HEK293 (cell line): ENCODE measurements around the gene MYZAP.

Experiments used
- HOXA7 ChIP-seq: sonication (generic); formaldehyde crosslinking; IDR thresholded peaks from 2 replicates; pipeline ENCODE4 v1.8.1; 2022; ENCODE audit warnings: missing genetic modification reagents, borderline replicate concordance
- KLF16 ChIP-seq: fragments of 450-650 bp; formaldehyde crosslinking; IDR thresholded peaks from 2 replicates; pipeline ENCODE4 v1.5.1; 2017; ENCODE audit warnings: missing biosample characterization, missing genetic modification characterization
- MYNN ChIP-seq: fragments of 450-650 bp; formaldehyde crosslinking; IDR thresholded peaks from 2 replicates; pipeline ENCODE4 v1.5.1; 2016; ENCODE audit warnings: missing biosample characterization, missing genetic modification characterization, borderline replicate concordance
- ZNF114 ChIP-seq: fragments of 450-650 bp; formaldehyde crosslinking; IDR thresholded peaks from 2 replicates; pipeline ENCODE4 v1.5.0; 2017; ENCODE audit warnings: missing biosample characterization, missing genetic modification characterization
- ZNF175 ChIP-seq: fragments of 450-650 bp; formaldehyde crosslinking; IDR thresholded peaks from 2 replicates; pipeline ENCODE4 v1.5.1; 2016; ENCODE audit warnings: missing biosample characterization, missing genetic modification characterization
- ZNF184 ChIP-seq: fragments of 450-650 bp; IDR thresholded peaks from 2 replicates; pipeline ENCODE4 v1.5.1; 2018; ENCODE audit warnings: missing biosample characterization, mild to moderate bottlenecking, missing genetic modification characterization
- ZNF280D ChIP-seq: fragments of 450-650 bp; formaldehyde crosslinking; IDR thresholded peaks from 2 replicates; pipeline ENCODE4 v1.5.1; 2016; ENCODE audit warnings: missing biosample characterization, missing genetic modification characterization
- ZNF366 ChIP-seq: fragments of 450-650 bp; formaldehyde crosslinking; conservative IDR thresholded peaks from 2 replicates; pipeline ENCODE4 v1.5.1; 2016; ENCODE audit warnings: missing biosample characterization, missing genetic modification characterization
- ZNF416 ChIP-seq: fragments of 450-650 bp; formaldehyde crosslinking; IDR thresholded peaks from 2 replicates; pipeline ENCODE4 v1.5.1; 2016; ENCODE audit warnings: missing biosample characterization, missing genetic modification characterization
- TF ChIP-seq, protein P1 (sequence below): fragments of 450-650 bp; formaldehyde crosslinking; IDR thresholded peaks from 2 replicates; pipeline ENCODE4 v1.5.1; 2016; ENCODE audit warnings: missing biosample characterization, missing genetic modification characterization
- TF ChIP-seq, protein P2 (sequence below): fragments of 450-650 bp; formaldehyde crosslinking; IDR thresholded peaks from 2 replicates; pipeline ENCODE4 v1.5.1; 2017; ENCODE audit warnings: missing biosample characterization, mild to moderate bottlenecking, missing genetic modification characterization, moderate library complexity
- TF ChIP-seq, protein P3 (sequence below): fragments of 450-650 bp; formaldehyde crosslinking; IDR thresholded peaks from 2 replicates; pipeline ENCODE4 v1.5.1; 2016; ENCODE audit warnings: missing biosample characterization, missing genetic modification characterization

- TF ChIP-seq, protein P1, sequence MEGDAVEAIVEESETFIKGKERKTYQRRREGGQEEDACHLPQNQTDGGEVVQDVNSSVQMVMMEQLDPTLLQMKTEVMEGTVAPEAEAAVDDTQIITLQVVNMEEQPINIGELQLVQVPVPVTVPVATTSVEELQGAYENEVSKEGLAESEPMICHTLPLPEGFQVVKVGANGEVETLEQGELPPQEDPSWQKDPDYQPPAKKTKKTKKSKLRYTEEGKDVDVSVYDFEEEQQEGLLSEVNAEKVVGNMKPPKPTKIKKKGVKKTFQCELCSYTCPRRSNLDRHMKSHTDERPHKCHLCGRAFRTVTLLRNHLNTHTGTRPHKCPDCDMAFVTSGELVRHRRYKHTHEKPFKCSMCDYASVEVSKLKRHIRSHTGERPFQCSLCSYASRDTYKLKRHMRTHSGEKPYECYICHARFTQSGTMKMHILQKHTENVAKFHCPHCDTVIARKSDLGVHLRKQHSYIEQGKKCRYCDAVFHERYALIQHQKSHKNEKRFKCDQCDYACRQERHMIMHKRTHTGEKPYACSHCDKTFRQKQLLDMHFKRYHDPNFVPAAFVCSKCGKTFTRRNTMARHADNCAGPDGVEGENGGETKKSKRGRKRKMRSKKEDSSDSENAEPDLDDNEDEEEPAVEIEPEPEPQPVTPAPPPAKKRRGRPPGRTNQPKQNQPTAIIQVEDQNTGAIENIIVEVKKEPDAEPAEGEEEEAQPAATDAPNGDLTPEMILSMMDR: no peak
- TF ChIP-seq ZNF175 (tag by site-specific recombination): no peak
- no peak for TF ChIP-seq ZNF366 (tag by site-specific recombination)
- TF ChIP-seq ZNF184 (tag by site-specific recombination): no peak
- no peak for TF ChIP-seq MYNN (tag by site-specific recombination)
- no peak for TF ChIP-seq ZNF280D
- no peak for TF ChIP-seq ZNF114 (tag by site-specific recombination)
- TF ChIP-seq KLF16 (tag by site-specific recombination): no peak
- TF ChIP-seq ZNF416: no peak
- TF ChIP-seq, protein P2, sequence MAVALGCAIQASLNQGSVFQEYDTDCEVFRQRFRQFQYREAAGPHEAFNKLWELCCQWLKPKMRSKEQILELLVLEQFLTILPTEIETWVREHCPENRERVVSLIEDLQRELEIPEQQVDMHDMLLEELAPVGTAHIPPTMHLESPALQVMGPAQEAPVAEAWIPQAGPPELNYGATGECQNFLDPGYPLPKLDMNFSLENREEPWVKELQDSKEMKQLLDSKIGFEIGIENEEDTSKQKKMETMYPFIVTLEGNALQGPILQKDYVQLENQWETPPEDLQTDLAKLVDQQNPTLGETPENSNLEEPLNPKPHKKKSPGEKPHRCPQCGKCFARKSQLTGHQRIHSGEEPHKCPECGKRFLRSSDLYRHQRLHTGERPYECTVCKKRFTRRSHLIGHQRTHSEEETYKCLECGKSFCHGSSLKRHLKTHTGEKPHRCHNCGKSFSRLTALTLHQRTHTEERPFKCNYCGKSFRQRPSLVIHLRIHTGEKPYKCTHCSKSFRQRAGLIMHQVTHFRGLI (tag by site-specific recombination): no peak
- TF ChIP-seq HOXA7: no peak
- TF ChIP-seq, protein P3, sequence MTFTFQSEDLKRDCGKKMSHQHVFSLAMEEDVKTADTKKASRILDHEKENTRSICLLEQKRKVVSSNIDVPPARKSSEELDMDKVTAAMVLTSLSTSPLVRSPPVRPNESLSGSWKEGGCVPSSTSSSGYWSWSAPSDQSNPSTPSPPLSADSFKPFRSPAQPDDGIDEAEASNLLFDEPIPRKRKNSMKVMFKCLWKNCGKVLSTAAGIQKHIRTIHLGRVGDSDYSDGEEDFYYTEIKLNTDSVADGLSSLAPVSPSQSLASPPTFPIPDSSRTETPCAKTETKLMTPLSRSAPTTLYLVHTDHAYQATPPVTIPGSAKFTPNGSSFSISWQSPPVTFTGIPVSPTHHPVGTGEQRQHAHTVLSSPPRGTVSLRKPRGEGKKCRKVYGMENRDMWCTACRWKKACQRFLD (tag by site-specific recombination): no peak
Observed at GRCh38 chr15:57655809-57656208, 64.1 kb downstream of the MYZAP start.
